Right lobe of liver (tissue), 6 donors: ENCODE measurements around the gene SLC9A6. TPM values are rescaled to one million over a fixed set of nuclear protein-coding genes. Genes with fewer than 3 reads are reported as not detected.

ENCODE experiments used
- ATAC-seq, 4 donors: fragments of 200-7000 bp; cut with Tn5 transposase; one replicate each; pipeline ENCODE4 v1.9.1; 2020; ENCODE audit warnings: mild to moderate bottlenecking in 4 of 4, moderate library complexity in 4 of 4
- DNase-seq, 3 donors: peaks; one replicate each; pipeline ENCODE4 v3.0.0-alpha.2; 2020
- H3K27ac ChIP-seq, 3 donors: fragments of 200-600 bp; one replicate each; pipeline ENCODE4 v1.8.0; 2022
- H3K27me3 ChIP-seq, 2 donors: fragments of 200-600 bp; one replicate each; pipeline ENCODE4 v1.8.0; 2022
- H3K36me3 ChIP-seq, 4 donors: fragments of 200-600 bp; sonication (generic) in 1 of 4; one replicate each; pipeline versions ENCODE4 v1.5.1 to v1.8.0; 2017 to 2022; ENCODE audit warnings: control low read depth in 1 of 4
- H3K4me1 ChIP-seq, 4 donors: fragments of 200-600 bp; sonication (generic) in 1 of 4; one replicate each; pipeline versions ENCODE4 v1.5.1 to v1.8.0; 2017 to 2022; ENCODE audit warnings: control low read depth in 1 of 4
- H3K4me3 ChIP-seq, 3 donors: fragments of 200-600 bp; one replicate each; pipeline ENCODE4 v1.8.0; 2022
- H3K9me3 ChIP-seq, 4 donors: fragments of 200-600 bp; sonication (generic) in 1 of 4; one replicate each; pipeline versions ENCODE4 v1.5.1 to v1.8.0; 2017 to 2022; ENCODE audit warnings: control low read depth in 1 of 4
- POLR2A ChIP-seq: fragments of 450-650 bp; IDR thresholded peaks from one replicate; pipeline ENCODE4 v1.6.1; 2017; ENCODE audit warnings: antibody characterized with exemption, mild to moderate bottlenecking
- WGBS: methylation state at CpG from one replicate; pipeline ENCODE4 v1.1.6; 2018; ENCODE audit warnings: low coverage, low lambda C conversion rate; ENCODE audit not compliant: insufficient coverage; ENCODE audit errors: missing lambda C conversion rate; 5-methylcytosine and 5-hydroxymethylcytosine counted together
- intact Hi-C, 2 donors: fragments of 100-400 bp; cut with DNase I; formaldehyde crosslinking; loops; one replicate each; pipeline versions ENCODE4 v1.11.2 to v1.14.1; 2022
- total RNA-seq, 6 experiments: library from RNA; depleted of rRNA in 2 of 6; stranded (reverse); fragments of >200 nt in 2 of 6; fragmentation: NEBNext Ultra II Directional in 3 of 6; extraction: Animal tissue kit (Norgen Biotek cat#: 25700) in 3 of 6; gene quantifications; one replicate each; pipeline versions ENCODE4 v1.1.0 to v1.2.4, GENCODE V29; 2016 to 2023
- TF ChIP-seq, protein P1 (sequence below), 4 donors: fragments of 200-600 bp in 3 of 4; fragments of 450-650 bp in 1 of 4; IDR thresholded peaks; one replicate each; pipeline versions ENCODE4 v1.5.1 to v1.8.0; 2016 to 2022; ENCODE audit warnings: antibody characterized with exemption in 4 of 4, mild to moderate bottlenecking in 2 of 4
- donor health status: DM: no; HTN: yes; CAD: no.
- donor health status: DM: no; HTN: no; CAD: no.
- donor health status: DM: no; HTN: no; CAD: no.
- donor health status: DM: no; HTN: yes; CAD: no.
- donor health status: DM: no; HTN: yes; CAD: no.

Gene SLC9A6
- total RNA-seq, 6 experiments from 2014 or later, result 3.6 to 7.6 (median 4.9) TPM

DNA sequence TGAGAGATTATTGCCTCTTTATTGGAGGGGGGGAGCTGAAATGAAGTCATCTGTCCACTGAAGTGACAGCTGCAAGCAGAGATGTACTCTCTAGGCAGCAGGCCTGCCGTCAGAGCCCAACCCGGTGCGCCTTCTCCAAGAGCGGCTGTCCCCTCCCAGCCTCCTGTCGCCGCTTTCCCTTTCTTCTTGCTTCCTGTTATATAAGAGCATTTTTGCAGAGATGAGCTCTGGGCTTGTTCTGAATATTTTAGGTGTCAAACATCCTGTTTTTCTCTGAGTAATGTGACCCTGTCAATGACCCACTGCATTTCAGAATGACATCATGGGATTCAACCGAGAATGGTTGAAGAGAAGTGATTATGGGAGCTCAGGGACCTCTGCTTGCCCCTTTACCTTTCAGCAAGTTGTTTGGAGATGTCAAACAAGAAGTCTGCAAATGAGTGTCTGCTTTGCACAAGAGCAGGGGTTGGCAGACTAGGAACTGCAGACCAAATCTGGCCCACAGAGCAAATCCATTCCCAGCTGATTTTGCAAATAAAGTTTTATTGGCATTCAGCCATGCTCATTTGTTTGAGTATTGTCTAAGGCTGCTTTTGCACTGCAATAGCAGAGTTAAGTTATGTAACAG lies 79.9 kb downstream of the SLC9A6 start:
- Histone ChIP-seq H3K4me3 (no peak overlapping the region), H3K36me3 (no peaks in the 10 kb centered on the region), H3K27me3 (no peaks in the 10 kb centered on the region), H3K27ac (peak overlapping the region in 1 of 3 donors; percentile 31), H3K4me1 (no peaks in the 10 kb centered on the region), H3K9me3 (no peaks in the 10 kb centered on the region)
- TF ChIP-seq, protein P1, sequence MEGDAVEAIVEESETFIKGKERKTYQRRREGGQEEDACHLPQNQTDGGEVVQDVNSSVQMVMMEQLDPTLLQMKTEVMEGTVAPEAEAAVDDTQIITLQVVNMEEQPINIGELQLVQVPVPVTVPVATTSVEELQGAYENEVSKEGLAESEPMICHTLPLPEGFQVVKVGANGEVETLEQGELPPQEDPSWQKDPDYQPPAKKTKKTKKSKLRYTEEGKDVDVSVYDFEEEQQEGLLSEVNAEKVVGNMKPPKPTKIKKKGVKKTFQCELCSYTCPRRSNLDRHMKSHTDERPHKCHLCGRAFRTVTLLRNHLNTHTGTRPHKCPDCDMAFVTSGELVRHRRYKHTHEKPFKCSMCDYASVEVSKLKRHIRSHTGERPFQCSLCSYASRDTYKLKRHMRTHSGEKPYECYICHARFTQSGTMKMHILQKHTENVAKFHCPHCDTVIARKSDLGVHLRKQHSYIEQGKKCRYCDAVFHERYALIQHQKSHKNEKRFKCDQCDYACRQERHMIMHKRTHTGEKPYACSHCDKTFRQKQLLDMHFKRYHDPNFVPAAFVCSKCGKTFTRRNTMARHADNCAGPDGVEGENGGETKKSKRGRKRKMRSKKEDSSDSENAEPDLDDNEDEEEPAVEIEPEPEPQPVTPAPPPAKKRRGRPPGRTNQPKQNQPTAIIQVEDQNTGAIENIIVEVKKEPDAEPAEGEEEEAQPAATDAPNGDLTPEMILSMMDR (IDR thresholded peaks at IDR 0.05), result no peak
- TF ChIP-seq POLR2A, result no peak
- intact Hi-C loops, result no loop called here
- 39% methylated on average over 7 of the region's 7 CpGs for WGBS
- DNase-seq (peak in 2 of 3 donors; percentile 24 to 46), ATAC-seq (peak; percentile 53 to 67 (median 62))

DNA sequence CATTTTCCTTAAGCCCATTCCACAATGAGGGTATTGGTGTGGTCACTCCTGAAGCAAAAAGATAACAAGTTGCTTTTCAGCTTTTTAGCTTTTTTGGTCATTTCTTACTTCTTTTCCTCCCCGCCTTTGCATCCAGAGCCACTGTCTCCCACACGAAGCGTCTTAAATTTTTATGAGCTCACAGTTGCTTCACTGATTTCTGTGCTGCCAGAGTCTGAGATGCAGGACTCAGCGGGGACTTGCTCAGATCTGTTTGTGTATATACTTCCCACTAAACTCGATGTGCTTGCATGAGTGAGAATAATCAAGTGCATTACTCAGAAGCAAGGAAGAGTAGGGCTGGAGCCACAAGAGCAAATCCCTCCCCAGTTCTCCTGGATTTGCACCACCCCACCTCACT lies 81.9 kb downstream of the SLC9A6 start:
- Histone ChIP-seq H3K36me3 (no peaks in the 10 kb centered on the region), H3K9me3 (no peaks in the 10 kb centered on the region), H3K4me3 (no peak overlapping the region), H3K27me3 (no peaks in the 10 kb centered on the region), H3K4me1 (no peaks in the 10 kb centered on the region), H3K27ac (no peak overlapping the region)
- 58% methylated on average over 5 of the region's 5 CpGs for WGBS
- TF ChIP-seq, protein P1 (IDR thresholded peaks at IDR 0.05), result no peak
- no peak for TF ChIP-seq POLR2A
- DNase-seq (no peak), ATAC-seq (no peak)
- intact Hi-C loops, result no loop called here

DNA sequence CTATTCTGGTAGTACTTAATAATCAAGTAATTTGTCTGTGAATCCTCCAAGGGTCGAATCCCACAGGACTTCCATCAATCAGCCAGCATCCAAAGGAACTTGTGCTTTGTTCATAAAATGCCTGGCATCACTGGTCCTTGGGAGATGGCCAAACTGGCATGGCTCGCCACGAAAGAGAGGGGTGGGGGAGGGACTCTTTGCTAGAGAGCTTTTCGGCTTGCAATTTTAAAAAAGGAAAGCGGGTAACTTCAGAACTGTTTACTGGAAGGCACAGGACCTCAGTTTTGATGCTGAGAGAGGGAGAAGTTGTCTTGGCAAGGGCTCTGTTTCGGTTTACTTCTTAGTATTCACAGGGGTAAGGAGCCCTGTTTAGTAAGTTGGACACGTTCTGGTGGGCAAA lies 82.7 kb downstream of the SLC9A6 start:
- WGBS, result 24% methylated on average over 5 of the region's 7 CpGs
- no peaks in the 10 kb centered on the region for H3K36me3 ChIP-seq
- no peak for ATAC-seq
- no peak overlapping the region for H3K4me3 ChIP-seq
- DNase-seq, result no peak
- H3K27ac ChIP-seq, result no peak overlapping the region
- no peaks in the 10 kb centered on the region for H3K4me1 ChIP-seq
- H3K27me3 ChIP-seq, result no peaks in the 10 kb centered on the region
- intact Hi-C loops, result no loop called here
- H3K9me3 ChIP-seq, result no peaks in the 10 kb centered on the region
- TF ChIP-seq, protein P1 (IDR thresholded peaks at IDR 0.05), result no peak
- TF ChIP-seq POLR2A, result no peak

DNA sequence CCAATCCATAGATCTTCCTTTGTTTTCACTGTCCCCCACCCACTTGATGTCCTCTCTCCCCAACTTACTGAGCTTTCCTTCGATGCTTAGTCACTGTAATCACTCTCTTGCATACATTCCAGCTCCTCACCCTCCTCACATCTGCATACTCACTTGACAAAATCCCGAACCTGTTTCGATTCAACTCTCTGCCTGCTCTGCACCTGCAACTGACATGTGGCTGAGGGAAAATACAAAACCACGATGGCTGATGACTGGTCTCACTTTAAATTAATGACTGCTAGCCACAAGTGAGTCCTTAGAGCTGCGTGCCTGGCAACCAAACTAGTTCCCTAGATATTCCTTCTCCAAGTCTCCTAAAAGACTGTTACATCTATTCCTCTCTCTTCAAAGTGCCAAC lies 91.7 kb downstream of the SLC9A6 start:
- Histone ChIP-seq H3K4me1 (no peaks in the 10 kb centered on the region), H3K4me3 (no peak overlapping the region), H3K9me3 (no peaks in the 10 kb centered on the region), H3K27ac (no peak overlapping the region), H3K36me3 (no peaks in the 10 kb centered on the region), H3K27me3 (no peaks in the 10 kb centered on the region)
- TF ChIP-seq, protein P1 (IDR thresholded peaks at IDR 0.05), result no peak
- TF ChIP-seq POLR2A, result no peak
- 33% methylated on average over 5 of the region's 5 CpGs for WGBS
- intact Hi-C loops, result loop anchor here in 1 of 2 donors (10.0 kb wide), 1 partner anchor 58 kb away; no protein-coding TSS in a partner anchor
- DNase-seq, result no peak
- no peak for ATAC-seq

DNA sequence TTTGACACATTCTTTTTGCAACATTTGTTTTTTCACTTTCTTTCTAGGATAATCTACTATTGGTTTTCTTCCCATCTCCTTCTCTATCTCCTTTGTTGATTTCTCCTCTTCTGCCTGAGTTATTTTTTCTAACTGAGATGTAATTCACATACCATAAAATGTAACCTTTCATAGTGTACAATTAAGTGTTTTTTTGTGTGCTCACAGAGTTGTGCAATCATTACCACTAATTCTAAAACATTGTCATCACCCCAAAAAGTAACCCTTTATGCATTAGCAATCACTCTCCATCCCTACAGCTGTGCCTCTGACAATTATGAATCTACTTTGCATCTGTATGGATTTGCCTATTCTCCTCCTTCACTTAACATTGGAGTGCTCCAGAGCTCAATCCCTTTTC lies 95.5 kb downstream of the SLC9A6 start:
- Histone ChIP-seq H3K36me3 (no peaks in the 10 kb centered on the region), H3K27ac (no peak overlapping the region), H3K9me3 (no peaks in the 10 kb centered on the region), H3K4me1 (no peaks in the 10 kb centered on the region), H3K4me3 (no peak overlapping the region), H3K27me3 (no peaks in the 10 kb centered on the region)
- TF ChIP-seq POLR2A, result no peak
- TF ChIP-seq, protein P1 (IDR thresholded peaks at IDR 0.05), result no peak
- no peak for DNase-seq
- intact Hi-C loops, result no loop called here
- no peak for ATAC-seq
